HepG2 (cell line): Measurements from ENCODE around the gene TAF1B. TPM values are rescaled to one million over a fixed set of nuclear protein-coding genes. Genes with fewer than 3 reads are reported as not detected.
A peak's percentile ranks its signal among the peaks of the same experiment; 100 is the strongest.

Experiments
- ATAC-seq: fragments of 200-7000 bp; cut with Tn5 transposase; 3 replicates; pipeline ENCODE4 v1.9.1; 2020; ENCODE audit warnings: mild to moderate bottlenecking, moderate library complexity
- BruUV-seq: library from RNA; stranded (reverse); fragments of 400-500 nt; replicated peaks from 2 replicates; lab custom pipeline; 2021; lab: Mats Ljungman, UMichigan
- CTCF ChIA-PET: fragments of 300-600 bp; formaldehyde crosslinking; extraction: SDS; loops from one replicate; lab custom pipeline; 2021; ENCODE audit warnings: low total read pairs, inconsistent platforms, low intra/inter-chr PET ratio; lab: Yijun Ruan, JAX
- POLR2A ChIA-PET: fragments of 350-600 bp; sonication (Branson Sonifier 250); formaldehyde crosslinking; loops from one replicate; lab custom pipeline; 2020; ENCODE audit warnings: antibody characterized with exemption, inconsistent platforms; lab: Yijun Ruan, JAX
- DNase-seq: peaks from one replicate; pipeline ENCODE4 v3.0.0-alpha.2; 2015; ENCODE audit warnings: low spot score
- FAIRE-seq: peaks from 3 replicates; lab custom pipeline; 2011; peaks lifted over from hg19 to GRCh38; lab: Jason Lieb, UNC
- H2AFZ ChIP-seq: one replicate; pipeline ENCODE4 v1.6.1; 2011; ENCODE audit warnings: low read length, inconsistent platforms
- H3K27ac ChIP-seq: fragments of 300-600 bp; 3 replicates; pipeline ENCODE4 v1.8.0; 2011; ENCODE audit warnings: mixed run types, mild to moderate bottlenecking, mixed read lengths, low read length, inconsistent platforms; ENCODE audit not compliant: insufficient read depth; ENCODE audit errors: extremely low read length
- H3K27me3 ChIP-seq, 2 experiments: fragments of 200-600 bp in 1 of 2; 2 replicates in 1 of 2; 3 replicates in 1 of 2; pipeline versions ENCODE4 v1.6.0 to v1.8.0; 2011; ENCODE audit warnings: low read length in 2 of 2, mild to moderate bottlenecking in 2 of 2, moderate library complexity in 2 of 2, inconsistent platforms in 1 of 2; ENCODE audit not compliant: insufficient read depth in 2 of 2, control insufficient read depth in 1 of 2
- H3K36me3 ChIP-seq, 2 experiments: fragments of 200-600 bp in 1 of 2; replicated peaks in 1 of 2; 2 replicates in 1 of 2; 3 replicates in 1 of 2; pipeline versions ENCODE4 v1.5.1 to v1.8.0; 2011; ENCODE audit warnings: low read length in 2 of 2, inconsistent platforms in 1 of 2; ENCODE audit not compliant: insufficient read depth in 2 of 2, control insufficient read depth in 1 of 2
- H3K4me1 ChIP-seq: 2 replicates; pipeline ENCODE4 v1.5.1; 2012; ENCODE audit warnings: low read length, inconsistent platforms; ENCODE audit not compliant: insufficient read depth
- H3K4me2 ChIP-seq: 2 replicates; pipeline ENCODE4 v1.6.0; 2011; ENCODE audit warnings: low read depth, low read length, inconsistent platforms
- H3K4me3 ChIP-seq, 3 experiments: fragments of 200-600 bp in 1 of 3; sonication (generic), shearing (Covaris generic) in 1 of 3; replicated peaks in 1 of 3; 2 replicates each; pipeline ENCODE4 v1.5.1; 2011 to 2016; ENCODE audit warnings: low read length in 3 of 3, inconsistent platforms in 2 of 3, low read depth in 2 of 3, mild to moderate bottlenecking in 2 of 3, control low read depth in 1 of 3, mixed read lengths in 1 of 3; ENCODE audit not compliant: insufficient read depth in 1 of 3
- H3K79me2 ChIP-seq: one replicate; pipeline ENCODE4 v1.6.1; 2011; ENCODE audit warnings: low read length, inconsistent platforms; ENCODE audit not compliant: insufficient read depth
- H3K9ac ChIP-seq: 2 replicates; pipeline ENCODE4 v1.6.0; 2011; ENCODE audit warnings: mild to moderate bottlenecking, low read depth, low read length, inconsistent platforms; ENCODE audit not compliant: insufficient read depth
- H3K9me3 ChIP-seq: 2 replicates; pipeline ENCODE4 v1.5.1; 2012; ENCODE audit warnings: mild to moderate bottlenecking, low read length
- H4K20me1 ChIP-seq: 2 replicates; pipeline ENCODE4 v1.6.0; 2011; ENCODE audit warnings: inconsistent platforms, mild to moderate bottlenecking, low read length, moderate library complexity; ENCODE audit not compliant: insufficient read depth
- ATRX ChIP-seq: sonication (generic); formaldehyde crosslinking; IDR thresholded peaks from 2 replicates; pipeline ENCODE4 v1.4.0; 2020; ENCODE audit warnings: missing genetic modification reagents, borderline replicate concordance
- MIXL1 ChIP-seq: IDR thresholded peaks from 2 replicates; pipeline ENCODE4 v1.6.1; 2016
- MXD4 ChIP-seq: IDR thresholded peaks from 2 replicates; pipeline ENCODE4 v1.6.1; 2016; ENCODE audit warnings: mild to moderate bottlenecking, missing biosample characterization, missing genetic modification reagents
- ONECUT2 ChIP-seq: sonication (generic); formaldehyde crosslinking; IDR thresholded peaks from 2 replicates; pipeline ENCODE4 v1.4.0; 2020; ENCODE audit warnings: missing genetic modification reagents
- PPARG ChIP-seq: conservative IDR thresholded peaks from 2 replicates; pipeline ENCODE4 v1.6.1; 2016; ENCODE audit warnings: missing biosample characterization, missing genetic modification reagents
- REL ChIP-seq: sonication (generic); formaldehyde crosslinking; conservative IDR thresholded peaks from 2 replicates; pipeline ENCODE4 v1.8.0; 2022; ENCODE audit warnings: mild to moderate bottlenecking, missing genetic modification reagents, moderate library complexity
- REXO4 ChIP-seq: sonication (generic); formaldehyde crosslinking; IDR thresholded peaks from 2 replicates; pipeline ENCODE4 v1.8.0; 2022; ENCODE audit warnings: missing genetic modification reagents, mild to moderate bottlenecking, borderline replicate concordance
- SOX13 ChIP-seq, 3 experiments: fragments of 450-650 bp in 1 of 3; sonication (generic) in 1 of 3; formaldehyde crosslinking in 1 of 3; IDR thresholded peaks in 2 of 3; conservative IDR thresholded peaks in 1 of 3; 2 replicates each; pipeline versions ENCODE4 v1.5.0 to v1.6.1; 2016 to 2020; ENCODE audit warnings: antibody characterized with exemption in 1 of 3, mild to moderate bottlenecking in 1 of 3, missing compliant biosample characterization in 1 of 3, missing genetic modification reagents in 1 of 3, moderate library complexity in 1 of 3
- SP4 ChIP-seq: sonication (generic); formaldehyde crosslinking; IDR thresholded peaks from 2 replicates; pipeline ENCODE4 v1.8.1; 2023; ENCODE audit warnings: mild to moderate bottlenecking, missing genetic modification reagents
- TBX2 ChIP-seq: sonication (generic); formaldehyde crosslinking; IDR thresholded peaks from 2 replicates; pipeline ENCODE4 v1.5.0; 2020; ENCODE audit warnings: missing genetic modification reagents, mild to moderate bottlenecking, borderline replicate concordance
- ZC3H4 ChIP-seq: sonication (generic); formaldehyde crosslinking; IDR thresholded peaks from 2 replicates; pipeline ENCODE4 v1.4.0; 2020; ENCODE audit warnings: missing genetic modification reagents, borderline replicate concordance
- ZFP36 ChIP-seq: fragments of 150-350 bp; IDR thresholded peaks from 2 replicates; pipeline ENCODE4 v1.6.1; 2018; ENCODE audit warnings: borderline replicate concordance, low read length, low read depth; ENCODE audit not compliant: partially characterized antibody
- ZNF20 ChIP-seq: sonication (generic); formaldehyde crosslinking; IDR thresholded peaks from 2 replicates; pipeline ENCODE4 v1.4.0; 2020; ENCODE audit warnings: mild to moderate bottlenecking, moderate library complexity, missing genetic modification reagents
- ZNF256 ChIP-seq: sonication (generic); formaldehyde crosslinking; conservative IDR thresholded peaks from 2 replicates; pipeline ENCODE4 v1.4.0; 2020; ENCODE audit warnings: missing genetic modification reagents
- ZNF430 ChIP-seq: sonication (generic); formaldehyde crosslinking; IDR thresholded peaks from 2 replicates; pipeline ENCODE4 v1.9.0; 2021; ENCODE audit warnings: mild to moderate bottlenecking, missing genetic modification reagents
- ZNF432 ChIP-seq: sonication (generic); formaldehyde crosslinking; IDR thresholded peaks from 2 replicates; pipeline ENCODE4 v1.5.0; 2020; ENCODE audit warnings: missing genetic modification reagents, mild to moderate bottlenecking, borderline replicate concordance
- ZNF543 ChIP-seq: sonication (generic); formaldehyde crosslinking; IDR thresholded peaks from 2 replicates; pipeline ENCODE4 v1.4.0; 2020; ENCODE audit warnings: mild to moderate bottlenecking, missing genetic modification reagents
- ZNF547 ChIP-seq: sonication (generic); formaldehyde crosslinking; IDR thresholded peaks from 2 replicates; pipeline ENCODE4 v1.5.1; 2020; ENCODE audit warnings: mild to moderate bottlenecking, missing genetic modification reagents
- ZNF572 ChIP-seq: sonication (generic); formaldehyde crosslinking; IDR thresholded peaks from 2 replicates; pipeline ENCODE4 v1.5.1; 2020; ENCODE audit warnings: mild to moderate bottlenecking, missing genetic modification reagents
- WGBS: methylation state at CpG from one replicate; pipeline ENCODE4 v1.1.6; 2017; ENCODE audit warnings: low lambda C conversion rate; 5-methylcytosine and 5-hydroxymethylcytosine counted together
- in situ Hi-C: cut with HindIII; loops from 2 replicates; pipeline ENCODE4 v1.10.0; 2017; ENCODE audit warnings: low pct_unique_long_range_greater_than_20kb; ENCODE audit not compliant: extremely low pct_ligation_motif_present
- intact Hi-C: fragments of 100-400 bp; cut with micrococcal nuclease; formaldehyde crosslinking; loops from one replicate; pipeline ENCODE4 v1.10.0; 2022; ENCODE audit not compliant: unreplicated experiment
- polyA plus RNA-seq, 8 experiments: library from polyadenylated mRNA; depleted of rRNA in 3 of 8; stranded (reverse) in 7 of 8; unstranded in 1 of 8; fragments of >200 nt; fragmentation: Illumina TruSeq in 4 of 8; extraction: Trizol in 4 of 8; gene quantifications; 2 replicates each; pipeline versions ENCODE4 v1.2.1 to v1.2.3, GENCODE V29; 2011 to 2016; ENCODE audit warnings: low read depth in 4 of 8, missing spikeins in 1 of 8, mixed read lengths in 1 of 8; ENCODE audit not compliant: insufficient read depth in 1 of 8
- total RNA-seq, 5 experiments: library from RNA; depleted of rRNA; stranded (reverse); fragments of >200 nt; fragmentation: Illumina TruSeq; extraction: Trizol; gene quantifications; 2 replicates each; pipeline ENCODE4 v1.2.3, GENCODE V29; 2016; ENCODE audit warnings: low read depth in 1 of 5
- TF ChIP-seq, protein P1 (sequence below): sonication (generic); formaldehyde crosslinking; IDR thresholded peaks from 2 replicates; pipeline ENCODE4 v1.4.0; 2020; ENCODE audit warnings: missing genetic modification reagents

TAF1B gene
- total and polyA plus RNA-seq, 2 of the 13 experiments (the other 11 are each of a cell fraction or from before 2014, with no cell fraction given): 13.3 to 27.7 TPM

DNA sequence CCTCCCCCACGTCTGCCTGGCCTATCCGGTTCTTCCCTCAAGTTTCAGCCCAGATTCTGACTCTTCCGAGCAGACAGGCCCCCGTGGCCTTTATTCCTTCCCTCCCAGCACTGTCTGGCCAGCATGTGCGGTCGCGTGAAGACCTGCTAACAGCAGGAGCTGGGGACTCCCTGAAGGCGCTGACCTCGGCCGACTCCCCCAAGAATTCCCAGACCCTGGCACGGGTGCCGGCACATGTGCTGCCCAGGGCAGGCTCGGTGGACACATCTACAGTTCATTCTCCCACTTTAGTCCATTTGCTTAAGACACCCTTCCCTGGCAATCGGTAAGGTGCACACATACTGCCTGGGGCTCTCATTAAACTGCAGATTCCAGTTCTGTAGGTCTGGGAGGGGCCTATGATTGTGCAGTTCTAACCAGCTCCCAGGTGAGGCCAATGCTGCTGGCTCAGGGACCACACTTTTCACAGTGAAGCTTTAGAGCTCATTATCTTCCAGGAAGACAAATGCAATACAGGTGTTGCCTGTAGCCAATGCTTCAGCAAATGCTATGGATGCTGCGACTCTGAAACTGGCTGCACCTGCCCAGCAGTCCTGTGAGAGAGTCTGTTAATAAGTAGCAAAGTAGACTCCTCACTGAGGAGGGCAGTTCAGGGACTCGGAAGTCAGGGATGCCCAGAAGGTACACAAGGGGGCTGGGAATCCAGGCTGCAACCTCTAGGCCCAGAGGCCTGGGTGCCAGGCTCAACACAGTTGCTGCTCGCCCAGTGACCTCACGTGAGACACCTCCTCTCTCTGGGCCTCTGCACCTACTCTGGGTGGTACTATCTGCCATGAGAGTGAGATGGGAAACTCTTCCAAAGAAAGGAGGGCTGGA is 45.4 kb upstream of the TAF1B start (continued):
- TF ChIP-seq, protein P1, sequence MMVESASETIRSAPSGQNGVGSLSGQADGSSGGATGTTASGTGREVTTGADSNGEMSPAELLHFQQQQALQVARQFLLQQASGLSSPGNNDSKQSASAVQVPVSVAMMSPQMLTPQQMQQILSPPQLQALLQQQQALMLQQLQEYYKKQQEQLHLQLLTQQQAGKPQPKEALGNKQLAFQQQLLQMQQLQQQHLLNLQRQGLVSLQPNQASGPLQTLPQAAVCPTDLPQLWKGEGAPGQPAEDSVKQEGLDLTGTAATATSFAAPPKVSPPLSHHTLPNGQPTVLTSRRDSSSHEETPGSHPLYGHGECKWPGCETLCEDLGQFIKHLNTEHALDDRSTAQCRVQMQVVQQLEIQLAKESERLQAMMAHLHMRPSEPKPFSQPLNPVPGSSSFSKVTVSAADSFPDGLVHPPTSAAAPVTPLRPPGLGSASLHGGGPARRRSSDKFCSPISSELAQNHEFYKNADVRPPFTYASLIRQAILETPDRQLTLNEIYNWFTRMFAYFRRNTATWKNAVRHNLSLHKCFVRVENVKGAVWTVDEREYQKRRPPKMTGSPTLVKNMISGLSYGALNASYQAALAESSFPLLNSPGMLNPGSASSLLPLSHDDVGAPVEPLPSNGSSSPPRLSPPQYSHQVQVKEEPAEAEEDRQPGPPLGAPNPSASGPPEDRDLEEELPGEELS (CRISPR knock-in tag): peak; percentile 52; the same call in 1 of the 2 replicates
- peak; percentile 16; the same call in 1 of the 2 replicates for TF ChIP-seq ZNF547 (CRISPR knock-in tag)

DNA sequence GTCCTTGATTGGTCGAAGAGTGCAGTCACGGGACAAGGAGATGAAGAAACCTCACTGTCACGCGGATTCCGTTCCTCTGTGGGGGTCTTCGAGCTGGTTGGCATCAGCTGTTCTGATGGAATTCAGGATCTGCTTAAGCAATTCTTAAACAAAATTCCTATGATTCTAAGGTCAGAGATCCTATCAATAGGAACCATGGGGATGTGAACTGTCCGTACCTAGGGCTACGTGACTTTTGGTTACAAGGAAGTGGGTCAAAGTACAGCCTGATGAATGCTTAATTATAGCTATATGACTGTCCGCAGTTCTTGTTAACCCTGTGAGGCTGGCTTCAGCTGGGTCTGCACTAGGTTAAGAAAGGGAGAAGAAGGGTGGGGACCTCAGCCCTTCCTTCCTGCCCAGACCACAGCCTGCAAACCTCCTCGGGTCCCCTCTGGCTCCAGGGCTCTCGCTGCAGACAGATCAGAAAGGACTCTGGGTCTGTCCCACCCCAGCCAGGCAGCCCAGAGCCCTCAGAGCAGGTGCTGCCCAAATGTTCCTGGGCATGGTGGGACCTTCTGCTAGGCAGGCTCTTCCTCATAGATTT is 44.2 kb upstream of the TAF1B start:
- Histone ChIP-seq H2AFZ (peak overlapping the region; percentile 68), H4K20me1 (no peaks in the 10 kb centered on the region), H3K79me2 (no peaks in the 10 kb centered on the region), H3K4me1 (peaks cover 86% of the 10 kb centered on the region), H3K9me3 (no peaks in the 10 kb centered on the region), H3K27ac (no peak overlapping the region), H3K4me2 (peak overlapping the region; percentile 89), H3K9ac (peak overlapping the region; percentile 21; the same call in 1 of the 2 replicates), H3K4me3 (peak overlapping the region; percentile 32 to 65 (median 42)), H3K36me3 (no peaks in the 10 kb centered on the region), H3K27me3 (peaks cover 5 to 39% of the 10 kb centered on the region in 2 experiments; a peak in 4 of 5 replicates)
- DNase-seq (peak; percentile 54), ATAC-seq (peak; percentile 4), FAIRE-seq (peak; percentile 68)
- BruUV-seq: no TSS peak
- CTCF ChIA-PET: interaction anchor here (0.8 to 3.3 kb wide), 6 partner anchors 14 to 250 kb away, joined by 3 to 14 read pairs (median 4); no protein-coding TSS in a partner anchor
- WGBS: 5% methylated on average over 11 of the region's 11 CpGs
- POLR2A ChIA-PET: no interaction called here
- intact Hi-C loops: loop anchor here (1.0 to 2.0 kb wide), 3 partner anchors 29 to 249 kb away; no protein-coding TSS in a partner anchor
- in situ Hi-C loops: loop anchor here (5.0 kb wide), 1 partner anchor 248 kb away; no protein-coding TSS in a partner anchor
- TF ChIP-seq MXD4 (CRISPR knock-in tag) (0 out of 2 replicates have a peak, but pooled peaks have one; percentile 12), ZNF430 (CRISPR knock-in tag) (peak; percentile 58; the same call in 1 of the 2 replicates), TBX2 (peak; percentile 61; the same call in 1 of the 2 replicates), ONECUT2 (CRISPR knock-in tag) (no peak), ZNF256 (CRISPR knock-in tag) (no peak), SP4 (peak; percentile 42; the same call in 1 of the 2 replicates), ZNF543 (CRISPR knock-in tag) (0 out of 2 replicates have a peak, but pooled peaks have one; percentile 9), ATRX (CRISPR knock-in tag) (no peak), REXO4 (no peak), REL (no peak), PPARG (CRISPR knock-in tag) (peak; percentile 73), ZNF432 (CRISPR knock-in tag) (no peak), SOX13 (IDR thresholded peaks at IDR 0.05) (no peak), SOX13 (CRISPR knock-in tag; conservative IDR thresholded peaks at IDR 0.05 in 1 of 2, IDR thresholded peaks at IDR 0.05 in 1 of 2) (0 out of 4 replicates have a peak, but pooled peaks of 1 of the 2 experiments have one; percentile 18), MIXL1 (CRISPR knock-in tag) (0 out of 2 replicates have a peak, but pooled peaks have one; percentile 20), ZC3H4 (CRISPR knock-in tag) (no peak), ZNF572 (CRISPR knock-in tag) (no peak), ZFP36 (no peak), ZNF20 (CRISPR knock-in tag) (no peak)
